Activated B cell treated with CpG ODN at 0.5 μM for 24 hours (primary cell): ENCODE results near the gene MAP7D3. TPM values are rescaled to one million over a fixed set of nuclear protein-coding genes. Genes with fewer than 3 reads are reported as not detected.
"Not testable (repeated sequence)": the region's sequence is repeated elsewhere in the genome, so short reads cannot be mapped to it uniquely, and the experiment has no call there.

Experiments used
- ATAC-seq: fragments of 200-7000 bp; cut with Tn5 transposase; one replicate; pipeline ENCODE4 v1.10.0; 2021; ENCODE audit warnings: low read depth, mild to moderate bottlenecking, moderate library complexity
- CTCF ChIA-PET: fragments of 350-600 bp; sonication (Branson Sonifier 250); formaldehyde crosslinking; loops from one replicate; lab custom pipeline; 2021; ENCODE audit warnings: antibody characterized with exemption; lab: Charles Lee
- POLR2A ChIA-PET: fragments of 350-600 bp; sonication (Branson Sonifier 250); formaldehyde crosslinking; loops from one replicate; lab custom pipeline; 2021; ENCODE audit warnings: antibody characterized with exemption; lab: Charles Lee
- DNase-seq: peaks from one replicate; pipeline ENCODE4 v3.0.0; 2022
- H3K27ac Mint-ChIP-seq: one replicate; pipeline ENCODE4 v1.8.0; 2020; ENCODE audit warnings: mixed read lengths
- H3K27me3 Mint-ChIP-seq: one replicate; pipeline ENCODE4 v1.8.0; 2021; ENCODE audit warnings: mixed read lengths
- H3K36me3 Mint-ChIP-seq: one replicate; pipeline ENCODE4 v1.8.0; 2021; ENCODE audit warnings: low read depth, mixed read lengths
- H3K4me1 Mint-ChIP-seq: one replicate; pipeline ENCODE4 v1.8.0; 2021; ENCODE audit warnings: mixed read lengths
- H3K4me3 Mint-ChIP-seq: one replicate; pipeline ENCODE4 v1.8.0; 2020; ENCODE audit warnings: mild to moderate bottlenecking, mixed read lengths
- H3K9me3 Mint-ChIP-seq: one replicate; pipeline ENCODE4 v1.8.0; 2020; ENCODE audit warnings: mixed read lengths
- intact Hi-C: fragments of 100-400 bp; cut with micrococcal nuclease; formaldehyde crosslinking; loops from one replicate; pipeline ENCODE4 v1.15.1; 2024
- total RNA-seq: library from RNA; stranded (reverse); gene quantifications from 2 replicates; pipeline ENCODE4 v1.2.3, GENCODE V29; 2022
- TF ChIP-seq, protein P1 (sequence below): fragments of 200-600 bp; IDR thresholded peaks from one replicate; pipeline ENCODE4 v1.8.0; 2022; ENCODE audit warnings: antibody characterized with exemption, mild to moderate bottlenecking

Gene MAP7D3
- total RNA-seq, 1 donor from 2014 or later = 12.2 TPM

DNA sequence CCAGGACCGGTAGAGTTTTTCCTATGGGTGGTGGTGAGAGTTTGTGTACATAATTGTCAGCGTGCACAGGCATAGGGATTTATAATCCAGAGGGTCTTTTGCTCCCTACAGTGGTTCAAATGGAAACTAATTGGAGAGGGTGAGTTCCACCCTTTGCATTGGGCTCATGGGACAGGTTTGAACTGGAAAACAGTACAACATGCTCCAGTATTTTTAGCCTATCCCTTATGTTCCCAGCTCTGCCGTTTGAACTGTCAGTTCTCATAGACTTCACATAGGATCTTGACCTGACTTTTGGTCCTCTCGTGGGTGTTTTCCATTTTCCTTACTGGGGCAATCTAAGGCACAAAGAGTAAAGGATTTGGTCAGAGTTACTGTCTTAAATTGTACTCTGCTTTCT, 72.1 kb downstream of the MAP7D3 start:
- DNase-seq (no peak), ATAC-seq (no peak)
- Mint-ChIP-seq H3K27ac (no peak overlapping the region), H3K27me3 (no peaks in the 10 kb centered on the region), H3K9me3 (no peaks in the 10 kb centered on the region), H3K36me3 (no peaks in the 10 kb centered on the region), H3K4me3 (no peak overlapping the region), H3K4me1 (no peaks in the 10 kb centered on the region)
- ChIA-PET POLR2A (interaction anchor here (0.7 kb wide), 1 partner anchor 22 kb away, joined by 6 read pairs; no protein-coding TSS in a partner anchor), CTCF (interaction anchor here (0.8 kb wide), 1 partner anchor 89 kb away, joined by 3 read pairs; no protein-coding TSS in a partner anchor)
- TF ChIP-seq, protein P1, sequence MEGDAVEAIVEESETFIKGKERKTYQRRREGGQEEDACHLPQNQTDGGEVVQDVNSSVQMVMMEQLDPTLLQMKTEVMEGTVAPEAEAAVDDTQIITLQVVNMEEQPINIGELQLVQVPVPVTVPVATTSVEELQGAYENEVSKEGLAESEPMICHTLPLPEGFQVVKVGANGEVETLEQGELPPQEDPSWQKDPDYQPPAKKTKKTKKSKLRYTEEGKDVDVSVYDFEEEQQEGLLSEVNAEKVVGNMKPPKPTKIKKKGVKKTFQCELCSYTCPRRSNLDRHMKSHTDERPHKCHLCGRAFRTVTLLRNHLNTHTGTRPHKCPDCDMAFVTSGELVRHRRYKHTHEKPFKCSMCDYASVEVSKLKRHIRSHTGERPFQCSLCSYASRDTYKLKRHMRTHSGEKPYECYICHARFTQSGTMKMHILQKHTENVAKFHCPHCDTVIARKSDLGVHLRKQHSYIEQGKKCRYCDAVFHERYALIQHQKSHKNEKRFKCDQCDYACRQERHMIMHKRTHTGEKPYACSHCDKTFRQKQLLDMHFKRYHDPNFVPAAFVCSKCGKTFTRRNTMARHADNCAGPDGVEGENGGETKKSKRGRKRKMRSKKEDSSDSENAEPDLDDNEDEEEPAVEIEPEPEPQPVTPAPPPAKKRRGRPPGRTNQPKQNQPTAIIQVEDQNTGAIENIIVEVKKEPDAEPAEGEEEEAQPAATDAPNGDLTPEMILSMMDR = no peak
- intact Hi-C loops = no loop called here

DNA sequence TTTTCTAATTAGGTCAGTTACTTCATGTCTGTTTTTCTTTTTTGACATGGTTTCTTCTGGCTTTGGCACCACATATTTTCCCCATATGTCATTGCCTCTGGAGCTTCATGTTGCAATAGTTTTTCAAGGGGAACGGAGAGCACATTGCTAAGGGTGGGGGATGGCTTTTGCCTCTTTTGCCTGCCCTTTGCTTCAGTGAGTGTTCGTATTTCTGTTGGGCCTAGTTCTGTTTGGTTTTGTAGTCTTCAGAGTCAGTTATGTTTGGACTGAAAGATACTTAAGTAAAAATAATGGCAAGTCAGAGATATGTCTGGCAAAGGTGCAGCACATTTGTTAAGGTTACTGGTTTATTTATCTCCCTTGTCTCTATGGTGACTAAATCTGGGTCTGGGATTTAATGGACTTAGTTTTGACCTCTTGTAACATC, 74.8 kb downstream of the MAP7D3 start:
- Mint-ChIP-seq H3K27ac (no peak overlapping the region), H3K27me3 (no peaks in the 10 kb centered on the region), H3K36me3 (no peaks in the 10 kb centered on the region), H3K4me1 (no peaks in the 10 kb centered on the region), H3K9me3 (no peaks in the 10 kb centered on the region), H3K4me3 (no peak overlapping the region)
- intact Hi-C loops = no loop called here
- POLR2A ChIA-PET = interaction anchor here (0.6 kb wide), 1 partner anchor 33 kb away, joined by 4 read pairs; no protein-coding TSS in a partner anchor
- no peak for ATAC-seq
- CTCF ChIA-PET = no interaction called here
- TF ChIP-seq, protein P1 = no peak
- DNase-seq = no peak

DNA sequence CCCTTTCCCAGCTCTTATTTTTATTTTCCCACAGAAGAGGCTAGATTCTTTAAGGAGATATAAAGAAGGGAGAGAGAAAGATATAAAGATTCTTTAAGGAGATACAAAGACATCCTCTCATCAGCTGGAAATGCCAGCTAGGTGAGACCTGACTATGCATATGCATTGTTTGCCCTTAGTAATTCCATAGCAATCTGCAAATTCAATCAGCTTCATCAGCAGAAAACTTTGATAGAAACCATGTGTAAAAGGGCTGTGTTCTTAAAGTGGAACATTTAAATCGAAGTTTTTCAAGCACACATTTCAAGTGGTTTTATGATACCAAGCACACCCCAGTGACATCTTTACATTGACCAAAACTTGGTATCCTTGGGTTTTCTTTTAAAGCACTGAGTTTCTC, 79.8 kb downstream of the MAP7D3 start:
- no peak for ATAC-seq
- TF ChIP-seq, protein P1 = no peak
- Mint-ChIP-seq H3K4me1 (no peaks in the 10 kb centered on the region), H3K36me3 (no peaks in the 10 kb centered on the region), H3K27ac (no peak overlapping the region), H3K9me3 (no peaks in the 10 kb centered on the region), H3K27me3 (no peaks in the 10 kb centered on the region), H3K4me3 (no peak overlapping the region)
- POLR2A ChIA-PET = no interaction called here
- intact Hi-C loops = no loop called here
- no peak for DNase-seq
- CTCF ChIA-PET = no interaction called here

- POLR2A ChIA-PET = no interaction called here
- TF ChIP-seq, protein P1 = no peak
- ATAC-seq (no peak), DNase-seq (no peak)
- CTCF ChIA-PET = no interaction called here
- no peaks in the 10 kb centered on the region for H3K27me3 Mint-ChIP-seq
- H3K4me1 Mint-ChIP-seq = no peaks in the 10 kb centered on the region
- H3K4me3 Mint-ChIP-seq = no peak overlapping the region
- H3K27ac Mint-ChIP-seq = no peak overlapping the region
- H3K9me3 Mint-ChIP-seq = no peaks in the 10 kb centered on the region
- intact Hi-C loops = no loop called here
- H3K36me3 Mint-ChIP-seq = no peaks in the 10 kb centered on the region
These were observed 80.9 kb downstream of the MAP7D3 start for GRCh38 chrX:136170139-136170800.

DNA sequence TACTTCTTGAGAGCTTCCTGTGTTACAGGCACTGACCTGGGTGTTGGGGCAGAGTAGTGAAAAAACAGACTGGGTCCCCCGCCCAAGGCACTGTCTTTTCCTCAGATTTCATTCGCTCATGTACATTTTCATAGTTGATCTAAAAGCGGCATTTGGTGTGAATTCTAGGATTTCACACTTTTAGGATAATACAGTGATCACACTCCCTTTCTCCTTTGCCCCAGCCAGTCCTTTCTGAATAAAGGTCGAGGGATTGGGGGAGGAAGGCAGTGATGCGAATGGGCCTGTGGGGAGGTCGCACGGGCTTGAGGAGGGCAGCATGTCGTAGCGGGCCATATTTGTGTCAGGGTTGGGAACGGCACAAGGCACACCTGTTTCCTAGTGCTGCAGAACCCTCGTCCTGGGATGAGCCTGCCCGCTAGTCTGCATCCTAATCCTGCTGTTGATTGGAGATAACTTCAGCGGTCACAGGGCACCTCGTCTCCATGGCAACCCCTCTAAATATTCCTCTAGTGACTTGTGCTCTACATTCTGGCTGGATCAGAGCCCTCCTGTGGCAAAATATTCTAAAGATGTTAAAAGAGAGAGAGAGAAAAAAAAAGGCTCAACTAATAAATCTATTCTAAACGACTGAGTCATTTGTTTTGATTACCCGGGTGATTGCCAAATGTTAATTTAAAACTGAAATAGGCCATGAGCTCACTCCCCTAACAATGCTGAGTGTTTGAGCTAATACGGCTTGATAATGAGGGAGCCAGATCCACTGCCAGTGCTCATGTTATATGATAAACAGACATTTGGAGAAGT, 82.1 kb downstream of the MAP7D3 start:
- no peaks in the 10 kb centered on the region for H3K4me1 Mint-ChIP-seq
- intact Hi-C loops = loop anchor here (10.0 kb wide), 1 partner anchor 526 kb away; no protein-coding TSS in a partner anchor
- ChIA-PET POLR2A (no interaction called here), CTCF (no interaction called here)
- ATAC-seq (no peak), DNase-seq (no peak)
- H3K4me3 Mint-ChIP-seq = no peak overlapping the region
- H3K27me3 Mint-ChIP-seq = no peaks in the 10 kb centered on the region
- H3K36me3 Mint-ChIP-seq = no peaks in the 10 kb centered on the region
- H3K9me3 Mint-ChIP-seq = no peaks in the 10 kb centered on the region
- H3K27ac Mint-ChIP-seq = no peak overlapping the region
- TF ChIP-seq, protein P1 = no peak

GRCh38 chrX:136167989-136168388, 83.2 kb downstream of the MAP7D3 start:
- ATAC-seq, CTCF ChIA-PET, H3K27me3 Mint-ChIP-seq: not testable (repeated sequence)

More at GRCh38 chrX:136167989-136168388, 83.2 kb downstream of the MAP7D3 start:
- H3K27ac Mint-ChIP-seq, H3K4me3 Mint-ChIP-seq, H3K9me3 Mint-ChIP-seq, POLR2A ChIA-PET, H3K36me3 Mint-ChIP-seq, H3K4me1 Mint-ChIP-seq, DNase-seq: not testable (repeated sequence)
- intact Hi-C loops = loop anchor here (10.0 kb wide), 1 partner anchor 527 kb away; no protein-coding TSS in a partner anchor
